SH-SY5Y (cell line): ENCODE data around the gene UXS1.

Experiments
- GATA2 ChIP-seq: IDR thresholded peaks from 2 replicates; pipeline ENCODE4 v1.6.1; 2011; ENCODE audit warnings: mild to moderate bottlenecking, low read depth, low read length
- GATA3 ChIP-seq: IDR thresholded peaks from 2 replicates; pipeline ENCODE4 v1.6.1; 2011; ENCODE audit warnings: low read depth, mild to moderate bottlenecking, low read length, moderate library complexity

DNA sequence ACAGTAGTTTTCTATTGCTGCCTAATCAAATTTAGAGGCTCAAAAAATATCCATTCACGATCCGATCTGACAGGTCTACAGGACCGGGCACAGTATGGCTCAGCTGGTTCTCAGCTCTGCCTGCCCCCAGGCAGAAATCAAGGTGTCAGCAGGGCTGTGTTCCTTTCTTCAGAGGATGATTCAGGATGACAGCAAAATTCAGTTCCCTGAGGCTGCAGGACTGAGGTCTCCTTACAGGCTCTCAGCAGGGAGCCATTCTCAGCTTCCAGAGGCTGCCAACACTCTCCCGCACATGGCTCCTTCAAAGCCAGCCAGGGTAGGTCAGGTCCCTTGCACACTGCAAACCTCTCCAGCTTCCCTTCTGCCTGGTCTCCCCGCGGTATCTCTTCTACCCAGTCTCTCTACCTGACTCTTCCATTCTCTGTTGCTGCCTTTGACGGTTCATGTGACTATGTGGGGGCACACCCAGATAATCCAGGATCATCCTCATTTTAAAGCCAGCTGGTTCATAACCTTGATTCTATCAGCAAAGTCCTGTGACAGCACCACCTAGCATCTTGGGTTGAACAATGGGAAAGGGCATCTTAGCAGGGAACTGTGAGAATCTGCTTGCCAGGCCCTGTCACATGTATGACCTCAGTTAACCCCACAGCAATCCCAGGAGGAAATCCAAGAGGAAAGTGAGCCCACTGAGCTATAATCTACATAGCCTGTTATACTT lies 50.4 kb downstream of the UXS1 start:
- TF ChIP-seq GATA2 (no peak), GATA3 (no peak)
